Measurements from ENCODE around the gene COPG2. TPM values are rescaled to one million over a fixed set of nuclear protein-coding genes. Genes with fewer than 3 reads are reported as not detected.

Gene COPG2
- total and polyA plus RNA-seq, 2 of the 8 experiments (the other 6 are each of a cell fraction or from before 2014, with no cell fraction given), result 50.3 to 53.1 TPM

- WGBS, 2 experiments (ENCODE audit: extremely low coverage in 1 of 2, insufficient coverage in 1 of 2, insufficient read length in 1 of 2, insufficient replicate concordance in 2 of 2, low coverage in 1 of 2, low lambda C conversion rate in 2 of 2, missing lambda C conversion rate in 1 of 2), result 100% methylated on average over 1 of the region's 1 CpG; no CpG with 5 or more reads in 1 of the 2 experiments
- Histone ChIP-seq H2BK15ac (ENCODE audit: low read length) (no peak overlapping the region), H3K4me3 (ENCODE audit: extremely low read depth in 1 of 4, insufficient read depth in 2 of 4, low read depth in 3 of 4, low read length in 4 of 4) (no peak overlapping the region), H3K27me3 (replicated peaks in 1 of 4; ENCODE audit: control insufficient read depth in 3 of 4, extremely low read depth in 1 of 4, insufficient read depth in 3 of 4, low read length in 3 of 4) (no peaks in the 10 kb centered on the region), H3K9ac (replicated peaks in 1 of 4; ENCODE audit: extremely low read depth in 1 of 4, low read depth in 3 of 4, low read length in 3 of 4) (no peak overlapping the region), H3K4me1 (replicated peaks in 1 of 4; ENCODE audit: control insufficient read depth in 3 of 4, insufficient read depth in 4 of 4, low read length in 3 of 4) (no peaks in the 10 kb centered on the region), H3K14ac (ENCODE audit: insufficient read length) (no peak overlapping the region), H2AFZ (ENCODE audit: low read length) (no peak overlapping the region), H3K36me3 (ENCODE audit: control insufficient read depth in 2 of 4, insufficient read depth in 4 of 4, low read length in 3 of 4) (no peaks in the 10 kb centered on the region), H2BK20ac (ENCODE audit: low read length) (no peak overlapping the region), H3K4ac (replicated peaks; ENCODE audit: insufficient read length, low read depth, low read length) (no peak overlapping the region), H3K9me3 (ENCODE audit: insufficient read depth in 2 of 2, low read depth in 1 of 2, low read length in 1 of 2) (peaks cover 18 to 20% of the 10 kb centered on the region in 2 experiments; a peak in 3 of 4 replicates), H3K27ac (ENCODE audit: low read depth, low read length) (no peak overlapping the region), H3K18ac (ENCODE audit: extremely low read depth, low read length) (no peak overlapping the region), H4K8ac (ENCODE audit: extremely low read depth, insufficient read depth, low read length) (no peak overlapping the region), H4K91ac (replicated peaks; ENCODE audit: insufficient read length, low read length) (no peak overlapping the region), H3K79me2 (ENCODE audit: control insufficient read depth in 1 of 2, insufficient read depth in 2 of 2, low read length in 2 of 2) (no peaks in the 10 kb centered on the region), H2BK120ac (replicated peaks; ENCODE audit: low read depth, low read length) (no peak overlapping the region), H2BK12ac (ENCODE audit: low read depth, low read length) (no peak overlapping the region), H4K20me1 (replicated peaks in 1 of 2; ENCODE audit: control insufficient read depth in 1 of 2, insufficient read depth in 2 of 2, low read length in 2 of 2) (no peaks in the 10 kb centered on the region), H3K4me2 (ENCODE audit: insufficient read depth in 1 of 2, low read depth in 2 of 2, low read length in 2 of 2) (no peak overlapping the region), H3K23ac (ENCODE audit: insufficient read length) (no peak overlapping the region), H3K79me1 (ENCODE audit: low read depth, low read length) (no peaks in the 10 kb centered on the region), H4K5ac (ENCODE audit: insufficient read length, low read depth, low read length) (no peak overlapping the region), H3K23me2 (ENCODE audit: low read depth, low read length) (no peaks in the 10 kb centered on the region; the same call in 1 of the 2 replicates), H3K56ac (replicated peaks; ENCODE audit: insufficient read length, low read depth, low read length) (no peak overlapping the region), H2AK5ac (ENCODE audit: low read depth, low read length) (no peak overlapping the region), H2BK5ac (ENCODE audit: low read depth, low read length) (no peak overlapping the region)
- ChIA-PET CTCF (ENCODE audit: partially characterized antibody) (no interaction called here), POLR2A (ENCODE audit: partially characterized antibody) (no interaction called here)
- no peak for DNase-seq (ENCODE audit: low read depth in 1 of 2, low spot score in 2 of 2)
- no peak for FAIRE-seq
- TF ChIP-seq GTF2F1 (IDR thresholded peaks at IDR 0.05; ENCODE audit: borderline replicate concordance, low read depth, low read length), result no peak
- TF ChIP-seq POU5F1 (IDR thresholded peaks at IDR 0.05; ENCODE audit: low read depth, low read length), result no peak
- no peak for TF ChIP-seq SP4 (IDR thresholded peaks at IDR 0.05; ENCODE audit: low read length)
- no peak for TF ChIP-seq EZH2 (IDR thresholded peaks at IDR 0.05; ENCODE audit: low read depth, low read length, severe bottlenecking)
- TF ChIP-seq KDM1A (IDR thresholded peaks at IDR 0.05; ENCODE audit: borderline replicate concordance, low read length), result no peak
- TF ChIP-seq KDM5A (IDR thresholded peaks at IDR 0.05; ENCODE audit: low read length), result no peak
- TF ChIP-seq TCF12 (IDR thresholded peaks at IDR 0.05; ENCODE audit: low read depth, low read length), result no peak
- no peak for TF ChIP-seq RFX5 (IDR thresholded peaks at IDR 0.05; ENCODE audit: borderline replicate concordance, low read depth, low read length)
- TF ChIP-seq SIN3A (conservative IDR thresholded peaks at IDR 0.05 in 1 of 2, IDR thresholded peaks at IDR 0.05 in 1 of 2; ENCODE audit: low read depth in 1 of 2, low read length in 2 of 2), result no peak
- no peak for TF ChIP-seq RAD21 (IDR thresholded peaks at IDR 0.05 in 1 of 2, conservative IDR thresholded peaks at IDR 0.05 in 1 of 2; ENCODE audit: low read depth in 2 of 2, low read length in 2 of 2)
- no peak for TF ChIP-seq KDM4A (IDR thresholded peaks at IDR 0.05; ENCODE audit: low read depth, low read length, severe bottlenecking)
- TF ChIP-seq RNF2 (IDR thresholded peaks at IDR 0.05; ENCODE audit: borderline replicate concordance, low read depth, low read length, missing control alignments, poor library complexity, severe bottlenecking), result no peak
- TF ChIP-seq TBP (IDR thresholded peaks at IDR 0.05; ENCODE audit: low read depth, low read length), result no peak
These were observed 21.1 kb upstream of the COPG2 start for GRCh38 chr7:130689683-130690082.

All from H1 (cell line).